ENCODE results near the gene GRID1.

- TF ChIP-seq CTCF (IDR thresholded peaks at IDR 0.05), result no peak
- no peak for TF ChIP-seq POLR2A (IDR thresholded peaks at IDR 0.05)
These were observed 517.3 kb downstream of the GRID1 start for GRCh38 chr10:85849315-85849714.
